Measurements from ENCODE around the gene ATG7. TPM values are rescaled to one million over a fixed set of nuclear protein-coding genes. Genes with fewer than 3 reads are reported as not detected.
"Not testable (repeated sequence)": the region's sequence is repeated elsewhere in the genome, so short reads cannot be mapped to it uniquely, and the experiment has no call there.

ATG7 gene
- total RNA-seq, 1 donor from 2014 or later = 31.3 TPM

DNA sequence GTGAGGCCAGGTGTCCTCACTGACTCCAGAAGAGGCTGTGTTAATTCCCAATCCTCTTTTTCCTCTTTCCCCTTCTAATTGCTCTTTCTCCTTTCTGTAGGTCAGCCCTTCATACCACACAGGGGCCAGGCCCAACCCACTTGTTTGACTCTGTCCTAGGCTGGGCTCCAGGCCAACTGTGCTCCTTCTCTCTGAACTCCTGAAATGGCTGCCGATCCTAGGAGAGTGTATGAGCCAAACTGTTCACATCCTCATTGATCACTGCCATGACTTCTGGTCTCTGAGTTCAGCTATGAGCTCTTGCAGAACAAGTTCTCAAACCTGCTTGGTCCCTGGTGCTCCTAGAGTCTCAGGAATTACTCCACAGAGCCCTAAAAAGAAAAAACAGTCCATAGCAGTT lies 226.4 kb downstream of the ATG7 start:
- DNase-seq (ENCODE audit: low read depth) = no peak
- Histone ChIP-seq H3K36me3 (ENCODE audit: control insufficient read depth, insufficient read depth, low read length) (no peaks in the 10 kb centered on the region), H3K4me3 (ENCODE audit: low read depth, low read length) (no peak overlapping the region), H3K27me3 (ENCODE audit: control insufficient read depth, insufficient read depth, low read length) (no peaks in the 10 kb centered on the region)
- TF ChIP-seq, protein P1, sequence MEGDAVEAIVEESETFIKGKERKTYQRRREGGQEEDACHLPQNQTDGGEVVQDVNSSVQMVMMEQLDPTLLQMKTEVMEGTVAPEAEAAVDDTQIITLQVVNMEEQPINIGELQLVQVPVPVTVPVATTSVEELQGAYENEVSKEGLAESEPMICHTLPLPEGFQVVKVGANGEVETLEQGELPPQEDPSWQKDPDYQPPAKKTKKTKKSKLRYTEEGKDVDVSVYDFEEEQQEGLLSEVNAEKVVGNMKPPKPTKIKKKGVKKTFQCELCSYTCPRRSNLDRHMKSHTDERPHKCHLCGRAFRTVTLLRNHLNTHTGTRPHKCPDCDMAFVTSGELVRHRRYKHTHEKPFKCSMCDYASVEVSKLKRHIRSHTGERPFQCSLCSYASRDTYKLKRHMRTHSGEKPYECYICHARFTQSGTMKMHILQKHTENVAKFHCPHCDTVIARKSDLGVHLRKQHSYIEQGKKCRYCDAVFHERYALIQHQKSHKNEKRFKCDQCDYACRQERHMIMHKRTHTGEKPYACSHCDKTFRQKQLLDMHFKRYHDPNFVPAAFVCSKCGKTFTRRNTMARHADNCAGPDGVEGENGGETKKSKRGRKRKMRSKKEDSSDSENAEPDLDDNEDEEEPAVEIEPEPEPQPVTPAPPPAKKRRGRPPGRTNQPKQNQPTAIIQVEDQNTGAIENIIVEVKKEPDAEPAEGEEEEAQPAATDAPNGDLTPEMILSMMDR (IDR thresholded peaks at IDR 0.05; ENCODE audit: insufficient read depth, low read length, poor library complexity, severe bottlenecking) = no peak

DNA sequence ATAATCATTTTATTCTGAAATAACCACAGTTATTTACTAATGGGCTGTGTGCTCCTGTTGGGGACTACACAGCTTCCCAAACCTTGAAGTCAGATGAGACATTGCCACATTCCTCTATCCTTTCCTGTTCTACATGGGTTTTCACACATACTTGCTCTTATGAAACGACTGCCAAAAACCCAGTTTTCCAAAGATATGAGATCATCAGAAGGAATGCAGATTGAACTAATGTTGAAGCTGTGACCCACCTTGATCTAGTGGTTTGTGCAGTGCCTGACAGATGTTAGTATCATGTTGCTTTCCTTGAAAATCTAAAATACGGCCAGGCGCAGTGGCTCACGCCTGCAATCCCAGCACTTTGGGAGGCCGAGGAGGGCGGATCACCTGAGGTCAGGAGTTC lies 226.9 kb downstream of the ATG7 start:
- H3K4me3 ChIP-seq (ENCODE audit: low read depth, low read length) = no peak overlapping the region
- TF ChIP-seq, protein P1 (IDR thresholded peaks at IDR 0.05; ENCODE audit: insufficient read depth, low read length, poor library complexity, severe bottlenecking) = no peak
- peak; percentile 92 for DNase-seq (ENCODE audit: low read depth)
- no peaks in the 10 kb centered on the region for H3K36me3 ChIP-seq (ENCODE audit: control insufficient read depth, insufficient read depth, low read length)
- H3K27me3 ChIP-seq (ENCODE audit: control insufficient read depth, insufficient read depth, low read length) = no peaks in the 10 kb centered on the region

DNA sequence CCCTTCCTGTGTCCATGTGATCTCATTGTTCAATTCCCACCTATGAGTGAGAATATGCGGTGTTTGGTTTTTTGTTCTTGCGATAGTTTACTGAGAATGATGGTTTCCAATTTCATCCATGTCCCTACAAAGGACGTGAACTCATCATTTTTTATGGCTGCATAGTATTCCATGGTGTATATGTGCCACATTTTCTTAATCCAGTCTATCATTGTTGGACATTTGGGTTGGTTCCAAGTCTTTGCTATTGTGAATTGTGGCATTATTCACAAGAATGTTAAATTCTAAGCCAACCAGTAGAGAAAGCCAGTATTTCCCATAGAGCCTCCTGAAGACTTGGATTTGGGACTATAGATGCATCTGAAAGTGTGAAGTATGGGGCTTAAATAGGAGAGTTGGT lies 230.2 kb downstream of the ATG7 start:
- H3K36me3 ChIP-seq (ENCODE audit: control insufficient read depth, insufficient read depth, low read length) = not testable (repeated sequence)

DNA sequence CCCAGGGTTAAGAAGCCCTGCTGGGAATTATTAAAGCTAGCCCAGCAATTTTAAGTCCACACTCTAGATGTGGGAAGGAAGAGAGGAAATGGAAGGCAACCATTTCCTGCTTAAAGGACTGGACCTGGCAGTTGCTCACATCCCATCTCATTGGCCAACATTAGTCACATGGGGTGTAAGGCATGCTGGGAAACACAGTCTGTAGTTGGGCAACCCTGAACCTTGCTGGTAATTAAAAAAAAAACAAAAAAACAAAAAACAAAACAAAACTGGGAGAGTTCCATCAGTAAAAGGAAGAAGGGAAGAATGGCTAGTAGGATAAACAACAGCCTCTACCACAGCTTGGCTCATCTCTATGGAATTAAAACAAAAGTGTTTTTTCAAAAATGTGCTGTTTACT lies 235.5 kb downstream of the ATG7 start:
- H3K36me3 ChIP-seq (ENCODE audit: control insufficient read depth, insufficient read depth, low read length) = no peaks in the 10 kb centered on the region
- no peak overlapping the region for H3K4me3 ChIP-seq (ENCODE audit: low read depth, low read length)
- no peak for DNase-seq (ENCODE audit: low read depth)
- TF ChIP-seq, protein P1 (IDR thresholded peaks at IDR 0.05; ENCODE audit: insufficient read depth, low read length, poor library complexity, severe bottlenecking) = no peak
- H3K27me3 ChIP-seq (ENCODE audit: control insufficient read depth, insufficient read depth, low read length) = no peaks in the 10 kb centered on the region

More for the DNA sequence above, 230.2 kb downstream of the ATG7 start:
- not testable (repeated sequence) for H3K27me3 ChIP-seq (ENCODE audit: control insufficient read depth, insufficient read depth, low read length); DNase-seq (ENCODE audit: low read depth); H3K4me3 ChIP-seq (ENCODE audit: low read depth, low read length)

DNA sequence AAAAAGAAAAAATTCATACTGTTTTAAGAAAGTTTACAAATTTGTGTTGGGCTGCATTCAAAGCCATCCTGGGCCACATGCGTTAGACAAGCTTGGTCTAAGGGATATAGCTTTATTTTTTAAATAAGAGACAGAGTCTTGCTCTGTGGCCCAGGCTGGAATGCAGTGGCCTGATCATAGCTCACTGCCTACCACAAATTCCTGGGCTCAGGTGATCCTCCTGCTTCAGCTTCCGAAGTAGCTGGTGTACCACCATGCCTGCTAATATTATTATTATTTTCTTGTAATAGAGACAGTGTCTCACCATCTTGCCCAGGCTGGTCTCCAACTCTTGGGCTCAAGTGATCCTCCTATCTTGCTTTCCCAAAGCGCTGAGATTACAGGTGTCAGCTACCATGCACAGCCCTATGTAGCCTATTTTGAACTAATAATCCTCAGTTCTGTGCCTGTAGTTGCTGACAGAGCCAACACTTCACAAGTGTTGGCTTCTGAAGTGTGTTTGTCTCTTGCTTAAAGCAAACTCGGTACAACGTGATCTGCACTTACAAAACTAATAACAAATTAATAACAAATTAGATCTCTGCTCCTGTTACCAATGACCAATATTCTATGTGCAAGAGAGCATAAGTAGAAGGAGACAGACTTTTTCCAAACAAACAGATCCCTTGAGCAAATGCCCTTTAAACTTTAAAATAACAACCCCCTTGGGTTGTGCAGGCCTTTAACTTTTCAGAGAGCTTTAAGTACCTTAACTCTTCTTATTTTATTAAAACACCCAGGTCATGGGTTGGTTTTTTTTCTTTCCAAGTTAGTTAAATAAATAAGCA lies 236.4 kb downstream of the ATG7 start:
- no peak overlapping the region for H3K4me3 ChIP-seq (ENCODE audit: low read depth, low read length)
- H3K27me3 ChIP-seq (ENCODE audit: control insufficient read depth, insufficient read depth, low read length) = no peaks in the 10 kb centered on the region
- TF ChIP-seq, protein P1 (IDR thresholded peaks at IDR 0.05; ENCODE audit: insufficient read depth, low read length, poor library complexity, severe bottlenecking) = no peak

DNA sequence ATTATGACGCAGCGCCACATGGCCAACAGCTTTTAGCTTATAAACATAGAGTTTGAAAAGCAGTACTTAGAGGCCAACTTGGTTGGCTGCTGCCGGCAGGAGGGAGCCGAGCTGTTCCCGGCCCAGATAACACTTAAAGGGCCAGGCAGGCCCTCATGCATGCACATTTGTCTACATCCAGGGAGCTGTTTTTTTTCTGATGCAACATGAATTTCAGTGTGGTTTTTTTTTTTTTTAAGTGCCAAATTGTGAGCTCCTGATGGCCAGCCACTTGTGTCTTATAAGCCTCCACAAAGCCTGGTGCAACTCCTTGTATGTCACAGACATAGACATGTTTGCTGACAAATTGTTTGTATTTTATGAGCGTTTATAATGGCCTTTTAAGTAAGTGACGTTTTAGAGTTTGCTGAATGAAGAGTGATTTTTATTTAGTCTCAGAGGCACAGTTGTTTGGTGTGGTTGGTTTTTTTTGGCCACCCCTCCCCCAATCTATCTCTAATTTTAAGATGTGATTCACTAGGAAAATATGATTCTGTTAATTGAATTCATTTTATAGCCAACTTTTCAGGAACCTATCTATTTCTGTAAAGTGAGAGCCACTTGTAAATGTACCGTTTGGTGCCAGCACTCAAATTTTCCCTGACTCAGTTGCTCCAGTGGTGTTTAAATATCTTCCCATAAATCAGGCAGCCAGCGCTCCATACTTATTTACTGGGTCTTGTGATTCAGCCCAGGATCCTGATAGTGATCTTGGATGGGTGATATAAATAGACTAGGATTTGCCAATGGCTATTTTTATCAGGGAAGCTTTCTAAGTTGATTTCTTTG lies 237.2 kb downstream of the ATG7 start:
- Histone ChIP-seq H3K36me3 (ENCODE audit: control insufficient read depth, insufficient read depth, low read length) (no peaks in the 10 kb centered on the region), H3K4me3 (ENCODE audit: low read depth, low read length) (no peak overlapping the region), H3K27me3 (ENCODE audit: control insufficient read depth, insufficient read depth, low read length) (no peaks in the 10 kb centered on the region)
- DNase-seq (ENCODE audit: low read depth) = peak; percentile 42
- TF ChIP-seq, protein P1 (IDR thresholded peaks at IDR 0.05; ENCODE audit: insufficient read depth, low read length, poor library complexity, severe bottlenecking) = peak; percentile 31

More for the DNA sequence above, 236.4 kb downstream of the ATG7 start:
- no peaks in the 10 kb centered on the region for H3K36me3 ChIP-seq (ENCODE audit: control insufficient read depth, insufficient read depth, low read length)
- DNase-seq (ENCODE audit: low read depth) = no peak

Measured in kidney epithelial cell (primary cell).